GM19240 (cell line): ENCODE data around the gene BPIFB2.

ENCODE experiments used
- DNase-seq: peaks from one replicate; pipeline ENCODE4 v3.0.0; 2011; ENCODE audit warnings: low spot score; ENCODE audit not compliant: insufficient read length

Gene BPIFB2

DNA sequence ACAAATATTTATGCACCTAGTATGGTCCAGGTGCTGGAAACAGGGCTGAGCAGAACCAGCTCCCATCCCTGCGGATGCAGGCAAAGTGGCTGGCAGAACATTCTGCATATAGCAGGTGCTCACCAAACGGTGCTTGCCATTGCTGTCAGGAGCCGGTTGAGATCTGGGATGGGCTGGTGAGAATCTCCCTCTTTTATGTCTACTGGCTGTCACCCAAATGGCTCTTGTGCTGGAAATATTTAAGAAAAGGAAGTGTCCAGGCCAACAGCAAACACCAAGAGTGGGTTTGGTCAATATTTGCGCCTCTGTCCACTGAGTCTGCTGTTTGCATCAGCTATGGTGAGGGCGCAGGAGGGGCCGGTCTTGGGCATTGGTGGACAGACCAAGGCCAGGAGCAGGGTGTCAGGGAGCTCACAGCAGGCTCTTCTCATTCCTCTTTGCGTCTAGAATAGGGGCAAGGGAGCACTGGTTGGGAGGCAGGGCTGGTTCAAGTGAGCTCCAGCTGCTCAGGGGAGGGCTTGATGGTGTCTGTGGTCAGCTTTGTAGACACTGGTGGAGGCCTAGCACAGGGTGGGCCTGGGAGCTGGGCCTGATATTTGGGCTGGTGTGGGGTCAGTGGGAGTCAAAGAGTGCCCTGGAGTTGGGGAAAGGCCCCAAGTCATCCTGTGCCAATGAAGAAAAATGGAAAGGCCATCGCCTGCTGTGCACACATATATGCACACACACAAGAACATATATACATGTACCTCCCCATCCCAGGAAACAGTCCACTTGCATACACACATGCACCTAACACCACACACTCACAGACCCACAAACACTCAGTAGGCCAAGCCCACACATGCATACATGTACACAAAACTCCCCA is 1.4 kb upstream of the BPIFB2 start:
- DNase-seq, result no peak

DNA sequence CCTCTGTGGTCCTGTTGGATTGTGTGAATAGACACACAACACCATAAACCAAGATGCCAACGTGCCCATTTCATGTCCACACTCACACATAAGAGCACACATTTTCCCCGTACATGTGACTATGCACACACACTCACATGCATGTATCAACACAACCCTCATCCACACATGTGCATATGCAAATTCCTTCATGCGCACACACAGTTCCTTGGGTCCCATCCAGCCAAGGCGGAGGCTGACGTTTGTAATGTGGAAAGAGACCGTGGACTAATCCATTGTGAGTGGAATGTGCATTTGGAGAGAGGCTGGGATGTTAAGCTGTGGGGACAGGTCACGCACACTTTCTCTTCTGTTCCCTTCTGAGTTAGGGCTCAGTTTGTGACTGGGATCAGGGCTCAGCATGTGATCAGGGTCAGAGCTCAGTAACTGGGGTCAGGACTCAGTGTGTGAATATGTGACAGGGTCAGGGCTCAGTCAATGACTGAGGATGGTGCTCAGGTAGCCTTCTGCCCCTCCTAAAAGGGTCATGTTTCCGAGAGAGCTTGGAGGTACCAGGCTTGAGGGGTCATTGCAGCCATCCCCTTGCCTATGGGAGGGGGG is 628 bp upstream of the BPIFB2 start:
- DNase-seq, result no peak

- no peak for DNase-seq
These were observed 1.1 kb downstream of the BPIFB2 start for GRCh38 chr20:33008336-33009213.

DNA sequence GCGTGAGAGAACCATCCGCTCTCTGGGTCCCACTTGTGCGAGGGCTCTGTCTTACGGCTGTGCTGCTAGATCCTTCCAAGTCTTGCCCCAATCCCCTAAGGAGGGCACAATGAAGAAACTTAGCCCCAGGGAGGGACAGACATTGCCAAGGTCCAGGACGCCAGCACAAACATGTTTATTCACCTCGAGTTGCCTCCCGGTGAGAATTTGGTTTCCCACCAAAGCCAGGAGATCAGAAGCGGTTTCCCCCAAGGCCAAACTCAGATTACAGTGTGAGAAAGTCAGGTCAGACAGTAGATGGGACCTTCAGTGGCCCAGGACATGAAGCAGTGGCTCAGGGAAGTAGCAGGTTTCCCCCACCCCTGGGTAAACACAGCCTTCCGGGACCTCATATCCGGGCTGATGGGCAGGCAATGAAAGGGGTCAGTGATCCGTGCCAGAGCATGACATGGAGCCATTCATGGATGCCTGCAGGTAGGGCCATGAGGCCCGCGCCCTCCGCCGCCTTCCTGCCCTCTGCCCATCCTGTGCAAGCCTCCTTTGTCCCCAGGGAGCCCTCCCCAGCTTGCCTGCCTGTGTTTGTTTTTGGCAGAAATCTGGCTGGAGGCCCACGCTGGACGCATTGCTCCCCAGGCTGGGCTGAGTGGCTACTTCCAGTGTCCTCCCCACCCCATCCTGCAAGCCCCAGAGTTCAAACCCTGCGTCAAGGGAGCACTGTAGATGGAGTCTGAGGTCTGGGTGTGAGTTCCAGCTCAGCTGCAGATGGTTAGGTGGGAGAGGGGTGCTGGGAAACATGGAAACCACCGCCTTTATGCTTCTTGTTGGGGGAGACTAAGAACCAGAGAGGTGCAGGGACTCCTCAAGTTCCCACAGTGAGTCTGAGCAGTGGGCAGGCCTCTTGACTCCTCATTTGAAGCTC is 2.0 kb downstream of the BPIFB2 start:
- no peak for DNase-seq

GRCh38 chr20:33010133-33010504 is 2.6 kb downstream of the BPIFB2 start:
- DNase-seq, result no peak

GRCh38 chr20:33010674-33011449 is 3.4 kb downstream of the BPIFB2 start:
- DNase-seq, result no peak

DNA sequence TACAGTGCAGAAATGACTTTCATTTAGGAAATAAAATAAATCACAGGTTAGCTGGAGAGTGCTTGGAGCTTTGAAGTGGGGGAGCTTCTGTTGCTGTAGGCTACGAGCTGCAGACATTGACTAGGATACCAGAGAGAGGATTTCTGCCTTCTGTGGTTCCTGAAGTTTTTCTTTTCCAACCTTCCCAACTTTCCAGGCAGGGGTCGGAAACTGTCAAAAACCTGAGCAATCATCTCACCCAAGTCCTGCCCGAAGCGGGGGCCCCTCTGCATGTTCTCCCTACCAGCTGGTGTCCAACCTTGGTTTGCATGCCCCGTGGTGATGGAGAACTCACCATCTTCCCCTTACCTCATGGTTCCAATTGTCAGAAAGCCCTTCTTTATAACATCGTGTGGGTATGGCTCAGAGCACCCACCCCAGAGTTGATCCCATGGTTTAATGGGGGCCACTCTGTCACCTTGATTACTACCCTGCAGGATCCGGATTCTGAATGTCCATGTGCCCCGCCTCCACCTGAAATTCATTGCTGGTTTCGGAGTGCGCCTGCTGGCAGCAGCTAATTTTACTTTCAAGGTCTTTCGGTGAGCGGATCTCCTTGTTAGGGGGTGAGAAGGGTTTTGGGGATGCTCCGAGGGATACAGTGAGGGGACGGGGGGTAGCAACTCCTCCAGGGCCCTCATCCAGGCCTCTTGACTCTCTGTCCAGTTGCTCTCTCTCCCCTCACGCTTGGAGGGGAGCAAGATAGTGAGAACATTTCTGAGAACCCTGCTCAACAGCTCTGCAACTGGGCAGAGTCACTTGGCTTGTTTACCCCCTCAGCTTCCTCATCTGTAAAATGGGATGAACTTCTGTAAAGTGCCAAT is 5.1 kb downstream of the BPIFB2 start:
- no peak for DNase-seq

- DNase-seq, result no peak
These were observed 6.3 kb downstream of the BPIFB2 start for GRCh38 chr20:33013701-33014326.

DNA sequence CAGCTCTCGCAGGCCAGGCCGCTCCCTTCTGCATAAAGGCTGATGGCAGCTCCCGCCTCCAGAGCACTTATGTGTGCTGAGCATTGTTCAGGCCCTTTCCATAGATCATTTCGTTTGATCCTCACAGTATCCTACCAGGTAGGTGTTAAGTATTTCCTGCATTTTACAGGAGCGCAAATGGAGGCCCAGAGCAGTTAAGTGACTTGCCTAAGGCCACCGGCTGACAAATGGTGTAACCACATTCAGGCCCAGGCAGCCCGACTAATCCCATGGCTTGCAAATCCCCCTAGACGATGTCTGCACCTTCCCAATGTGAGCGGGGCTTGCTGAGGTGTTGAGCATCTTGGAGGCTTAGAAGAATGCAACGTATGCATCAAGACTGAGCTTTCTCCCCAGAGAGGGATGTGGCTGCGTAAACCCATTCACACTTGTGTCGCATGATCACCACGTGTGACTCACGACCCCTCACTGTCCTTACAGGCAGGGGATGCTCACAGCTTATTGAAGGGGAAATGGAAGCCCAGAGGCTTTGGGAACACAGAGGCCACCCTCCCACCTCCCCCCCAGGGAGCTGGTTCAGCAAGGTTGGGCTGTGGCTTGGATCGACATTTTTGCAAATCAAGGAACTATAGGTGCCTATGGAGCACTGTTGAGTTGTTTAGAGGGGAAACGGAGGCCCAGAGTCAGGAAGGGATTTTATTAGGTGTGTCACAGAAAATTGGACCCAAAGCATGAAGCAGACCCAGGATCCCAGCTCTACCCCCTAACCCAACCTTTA is 7.0 kb downstream of the BPIFB2 start:
- no peak for DNase-seq

GRCh38 chr20:33015114-33015484 is 7.6 kb downstream of the BPIFB2 start:
- DNase-seq, result no peak

DNA sequence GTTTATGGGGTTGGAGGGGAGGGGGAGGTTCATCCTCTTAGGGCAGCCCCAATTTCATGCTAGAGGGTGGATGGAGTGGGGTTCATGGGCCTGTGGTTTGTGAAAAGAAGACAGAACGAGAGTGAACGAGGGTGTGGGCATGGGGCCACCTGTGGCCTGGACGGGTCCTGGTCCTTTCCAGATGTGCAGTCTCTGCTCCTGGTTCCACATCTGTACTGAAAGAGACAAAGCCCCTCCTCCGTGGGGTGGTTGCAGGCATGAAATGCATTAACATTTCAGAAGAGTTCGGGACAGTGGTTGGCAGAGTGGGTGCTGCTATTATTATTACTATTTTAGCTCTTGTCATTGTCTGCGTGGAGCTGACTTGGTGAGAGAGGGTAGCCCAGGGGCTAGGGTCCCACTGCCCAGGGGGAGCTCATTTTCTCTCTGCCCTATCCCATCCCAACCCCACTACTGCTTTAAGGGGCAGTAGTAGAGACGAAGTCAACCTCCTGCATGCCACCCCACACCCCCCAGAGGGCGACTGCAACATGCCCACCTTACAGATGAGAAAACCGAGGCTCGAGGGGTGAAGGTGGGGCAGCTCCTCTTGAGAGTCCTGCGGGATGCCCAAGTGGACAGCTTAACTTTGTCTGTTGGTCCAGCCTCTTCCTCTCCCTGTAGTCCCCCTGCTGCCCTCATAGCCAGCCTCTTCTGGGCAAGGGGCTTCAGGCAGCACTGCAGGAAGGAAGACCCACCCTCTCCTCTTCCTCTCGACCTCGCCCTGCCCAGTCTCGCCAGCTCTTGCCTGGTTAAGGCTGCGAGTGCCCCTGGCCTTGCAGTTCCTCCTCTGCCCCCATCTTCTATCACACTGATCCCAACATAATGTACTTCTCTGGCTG is 8.4 kb downstream of the BPIFB2 start:
- no peak for DNase-seq

GRCh38 chr20:33016581-33017109 is 9.1 kb downstream of the BPIFB2 start:
- DNase-seq, result no peak

GRCh38 chr20:33017542-33017941 is 10.0 kb downstream of the BPIFB2 start:
- no peak for DNase-seq

GRCh38 chr20:33018169-33018931 is 10.8 kb downstream of the BPIFB2 start:
- DNase-seq, result no peak

DNA sequence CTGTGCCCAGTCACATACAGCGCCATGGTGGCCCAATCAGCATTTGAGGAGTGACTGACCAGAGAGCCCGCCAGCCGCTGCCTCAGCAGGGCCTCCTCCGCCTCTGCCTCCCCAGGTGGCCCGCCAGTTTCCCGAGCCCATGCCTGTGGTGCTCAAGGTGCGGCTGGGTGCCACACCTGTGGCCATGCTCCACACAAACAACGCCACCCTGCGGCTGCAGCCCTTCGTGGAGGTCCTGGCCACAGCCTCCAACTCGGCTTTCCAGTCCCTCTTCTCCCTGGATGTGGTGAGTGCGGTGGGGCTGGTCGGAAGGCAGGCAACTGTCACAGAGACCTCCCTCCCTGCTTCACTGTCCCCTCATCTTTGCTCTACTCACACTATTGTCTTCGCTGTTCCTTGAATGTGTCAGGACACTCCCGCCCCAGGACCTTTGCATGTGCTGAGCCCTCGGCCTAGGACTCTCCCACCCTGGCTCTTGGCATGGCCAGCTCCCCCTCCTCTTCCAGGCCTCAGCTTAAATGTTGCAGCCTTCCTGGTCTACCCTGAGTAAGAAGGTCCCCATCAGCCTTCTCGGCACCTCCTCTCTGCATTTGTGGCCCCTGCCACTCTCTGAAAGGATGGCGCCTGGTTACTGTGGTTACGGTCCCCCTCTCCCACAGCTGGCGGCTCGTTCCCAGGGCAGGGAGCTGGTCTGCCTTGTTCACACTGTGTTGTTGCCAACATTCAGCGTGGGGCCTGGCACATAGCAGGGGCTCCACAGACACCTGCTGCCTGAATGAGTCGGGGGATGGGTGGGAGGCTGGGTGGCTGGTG is 12.2 kb downstream of the BPIFB2 start:
- no peak for DNase-seq
